ENCODE measurements around the gene RAB3GAP2. TPM values are rescaled to one million over a fixed set of nuclear protein-coding genes. Genes with fewer than 3 reads are reported as not detected.
"Not testable (repeated sequence)": the region's sequence is repeated elsewhere in the genome, so short reads cannot be mapped to it uniquely, and the experiment has no call there.

Gene RAB3GAP2
- total RNA-seq, 2 experiments from 2014 or later: 51.0 to 55.9 TPM

DNA sequence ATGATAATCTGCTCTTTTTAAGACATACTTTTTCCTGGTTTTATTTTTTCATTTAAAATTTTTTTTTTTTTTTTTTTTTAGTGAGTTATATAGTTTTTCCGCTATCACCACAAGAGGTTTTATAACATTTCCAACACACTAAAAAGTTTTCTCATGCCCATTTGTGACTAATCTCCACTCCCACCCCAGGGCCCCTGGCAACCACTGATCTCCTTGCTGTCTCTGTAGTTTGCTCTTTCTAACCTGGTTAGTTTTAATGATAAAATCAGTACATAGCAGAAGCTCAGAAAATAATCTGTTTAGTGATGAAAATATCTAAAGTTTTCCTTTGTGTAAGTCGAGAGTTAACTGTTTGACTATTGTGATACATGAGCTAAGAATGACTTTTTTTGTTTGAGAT is 136.5 kb downstream of the RAB3GAP2 start:
- Mint-ChIP-seq H3K4me3 (no peak overlapping the region), H3K36me3 (peaks cover 25% of the 10 kb centered on the region), H3K4me1 (peaks cover 3% of the 10 kb centered on the region), H3K9me3 (no peaks in the 10 kb centered on the region), H3K27ac (no peak overlapping the region), H3K27me3 (no peaks in the 10 kb centered on the region)
- peak; percentile 7 for DNase-seq

DNA sequence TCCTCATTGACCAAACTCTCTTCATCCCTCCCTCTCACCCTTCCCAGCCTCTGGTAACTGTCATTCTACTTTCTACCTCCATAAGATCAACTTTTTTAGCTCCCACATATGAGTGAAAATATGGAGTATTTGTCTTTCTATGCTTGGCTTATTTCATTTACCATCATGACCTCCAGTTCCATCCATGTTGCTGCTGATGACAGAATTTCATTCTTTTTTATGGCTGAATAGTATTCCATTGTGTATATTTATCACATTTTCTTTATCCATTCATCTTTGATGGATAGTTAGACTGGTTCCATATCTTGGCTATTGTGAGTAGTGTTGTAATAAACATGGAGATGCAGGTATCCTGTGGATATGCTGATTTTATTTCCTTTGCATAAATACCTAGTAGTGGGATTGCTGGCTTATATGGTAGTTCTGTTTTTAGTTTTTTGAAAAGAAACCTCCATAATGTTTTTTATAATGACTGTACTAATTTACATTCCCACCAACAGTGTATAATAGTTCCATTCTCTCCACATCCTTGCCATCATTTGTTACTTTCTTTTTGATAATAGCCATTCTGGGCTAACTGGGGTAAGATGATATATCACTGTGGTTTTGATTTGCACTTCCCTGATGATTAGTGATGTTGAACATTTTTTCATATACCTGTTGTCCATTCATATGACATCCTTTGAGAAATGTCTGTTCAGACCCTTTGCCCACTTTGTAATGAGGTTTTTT is 142.6 kb downstream of the RAB3GAP2 start:
- no peak for DNase-seq
- H3K9me3 Mint-ChIP-seq: peaks cover 5% of the 10 kb centered on the region
- no peaks in the 10 kb centered on the region for H3K27me3 Mint-ChIP-seq
- H3K4me3 Mint-ChIP-seq: no peak overlapping the region
- peaks cover 8% of the 10 kb centered on the region for H3K4me1 Mint-ChIP-seq
- peaks cover 42% of the 10 kb centered on the region for H3K36me3 Mint-ChIP-seq
- H3K27ac Mint-ChIP-seq: no peak overlapping the region

DNA sequence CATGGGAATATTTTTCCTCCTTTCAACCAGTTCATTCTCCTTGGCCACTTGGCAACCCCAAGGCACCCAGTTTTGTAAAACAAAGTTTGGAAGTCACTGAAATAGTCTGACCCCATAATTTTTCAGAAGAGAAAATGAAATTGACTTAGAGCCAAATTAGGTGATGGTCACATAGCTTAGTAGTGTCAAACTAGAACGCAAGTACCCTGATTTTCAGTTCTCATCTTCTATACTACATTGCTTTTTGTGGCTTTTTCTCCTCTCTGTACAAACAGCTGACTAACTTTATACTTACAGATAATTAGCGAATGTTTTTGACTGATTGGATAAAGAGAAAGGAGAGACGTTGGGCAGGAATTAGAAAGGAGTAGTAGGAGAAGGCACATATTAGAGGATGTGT is 145.2 kb downstream of the RAB3GAP2 start:
- Mint-ChIP-seq H3K36me3 (peaks cover 35% of the 10 kb centered on the region), H3K9me3 (peaks cover 5% of the 10 kb centered on the region), H3K4me1 (peaks cover 11% of the 10 kb centered on the region), H3K4me3 (no peak overlapping the region), H3K27me3 (no peaks in the 10 kb centered on the region), H3K27ac (no peak overlapping the region)
- no peak for DNase-seq

DNA sequence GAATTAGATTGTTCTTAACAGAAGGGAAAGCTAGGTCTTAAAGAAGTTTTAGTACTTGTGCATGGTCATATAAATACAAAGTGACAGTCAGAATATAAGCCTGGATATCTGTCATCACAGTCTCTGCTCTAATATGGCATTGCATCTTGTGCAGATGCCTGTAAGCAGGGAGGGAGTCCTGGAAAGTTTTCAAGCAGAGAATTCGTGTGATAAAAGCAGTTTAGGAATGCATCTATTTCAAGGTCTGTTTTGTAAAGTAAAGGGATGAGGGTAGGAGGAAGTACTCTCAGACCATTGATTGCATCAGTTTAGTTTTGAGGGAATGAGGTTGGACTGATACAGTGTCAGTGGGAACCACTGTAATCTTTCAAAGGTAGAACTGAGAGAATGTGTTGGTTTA is 147.7 kb downstream of the RAB3GAP2 start:
- H3K27me3 Mint-ChIP-seq: no peaks in the 10 kb centered on the region
- DNase-seq: no peak
- no peak overlapping the region for H3K4me3 Mint-ChIP-seq
- peaks cover 4% of the 10 kb centered on the region for H3K9me3 Mint-ChIP-seq
- H3K4me1 Mint-ChIP-seq: peaks cover 10% of the 10 kb centered on the region
- H3K27ac Mint-ChIP-seq: no peak overlapping the region
- H3K36me3 Mint-ChIP-seq: peaks cover 23% of the 10 kb centered on the region

DNA sequence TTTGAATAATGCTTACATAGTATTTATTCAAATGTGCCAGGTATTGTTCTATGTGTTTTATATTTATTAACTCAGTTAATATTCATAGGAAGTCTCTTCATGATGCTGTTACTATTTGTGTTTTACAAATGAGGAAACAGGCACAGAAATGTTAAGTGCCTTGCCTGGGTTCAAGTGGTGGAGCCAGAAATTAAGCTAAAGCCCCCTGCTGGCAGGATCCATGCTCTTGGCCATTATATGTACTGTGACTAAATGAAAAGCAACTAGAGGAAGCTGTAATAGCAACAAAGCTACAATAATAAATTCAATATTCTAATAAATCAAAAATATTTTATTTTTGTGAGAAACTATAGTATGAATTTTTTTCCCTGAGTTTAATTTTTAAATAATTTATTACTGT is 148.4 kb downstream of the RAB3GAP2 start:
- DNase-seq: no peak
- Mint-ChIP-seq H3K27ac (no peak overlapping the region), H3K9me3 (no peaks in the 10 kb centered on the region), H3K36me3 (peaks cover 17% of the 10 kb centered on the region), H3K4me3 (no peak overlapping the region), H3K27me3 (no peaks in the 10 kb centered on the region), H3K4me1 (peaks cover 7% of the 10 kb centered on the region)

DNA sequence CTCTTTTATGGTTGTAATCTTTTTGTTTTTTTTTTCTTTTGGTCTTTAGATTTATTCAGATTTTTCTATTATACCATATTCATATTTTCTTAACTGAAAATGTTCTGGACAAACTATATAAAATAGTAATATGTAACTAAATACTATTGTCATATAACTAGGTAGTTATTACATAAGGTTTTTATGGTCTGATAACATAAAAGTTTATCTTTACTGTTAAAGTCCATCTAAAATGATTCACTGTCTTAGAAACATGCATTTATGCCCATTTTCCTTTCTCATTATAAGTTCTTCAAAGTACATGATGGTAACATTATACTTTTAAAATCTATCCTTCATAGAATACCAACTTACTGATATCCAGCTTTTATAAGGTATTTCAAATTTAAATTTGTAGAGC is 149.2 kb downstream of the RAB3GAP2 start:
- no peak for DNase-seq
- Mint-ChIP-seq H3K4me1 (peaks cover 11% of the 10 kb centered on the region), H3K36me3 (peaks cover 11% of the 10 kb centered on the region), H3K27ac (no peak overlapping the region), H3K9me3 (no peaks in the 10 kb centered on the region), H3K4me3 (no peak overlapping the region), H3K27me3 (no peaks in the 10 kb centered on the region)

DNA sequence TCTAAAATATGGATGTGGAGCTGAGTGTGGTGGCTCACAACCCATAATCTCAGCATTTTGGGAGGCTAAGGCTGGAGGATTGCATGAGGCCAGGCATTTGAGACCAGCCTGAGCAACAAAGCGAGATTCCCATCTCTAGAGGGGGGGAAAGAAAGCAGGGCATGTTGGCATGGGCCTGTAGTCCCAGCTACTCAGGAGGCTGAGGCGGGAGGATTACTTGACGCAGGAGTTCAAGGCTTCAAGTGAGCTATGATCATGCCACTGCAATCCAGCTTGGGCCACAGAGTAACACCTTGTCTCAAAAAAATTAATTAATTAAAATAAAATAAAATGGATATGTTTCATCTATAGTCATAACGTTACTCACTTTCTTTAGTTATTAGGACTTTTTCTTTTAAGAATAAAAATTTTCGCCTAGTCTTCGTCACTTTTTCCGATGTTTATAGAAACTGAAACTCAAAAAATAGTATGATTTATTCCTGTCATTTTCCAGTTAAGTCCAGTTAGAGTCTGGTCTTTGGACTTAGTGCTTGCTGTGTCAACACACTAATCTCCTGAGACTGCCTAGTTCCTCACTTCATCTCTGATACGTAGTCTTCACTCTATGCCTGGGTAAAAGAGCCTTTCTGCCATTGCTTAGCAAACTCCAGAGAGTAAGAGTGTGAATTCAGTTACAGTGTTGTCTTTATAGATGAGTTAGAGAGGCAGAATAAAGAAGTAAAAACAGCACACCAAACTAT is 150.3 kb downstream of the RAB3GAP2 start:
- Mint-ChIP-seq H3K4me1 (peaks cover 11% of the 10 kb centered on the region), H3K9me3 (no peaks in the 10 kb centered on the region), H3K36me3 (peaks cover 6% of the 10 kb centered on the region), H3K4me3 (no peak overlapping the region), H3K27ac (peak overlapping the region; percentile 7), H3K27me3 (no peaks in the 10 kb centered on the region)
- DNase-seq: no peak

DNA sequence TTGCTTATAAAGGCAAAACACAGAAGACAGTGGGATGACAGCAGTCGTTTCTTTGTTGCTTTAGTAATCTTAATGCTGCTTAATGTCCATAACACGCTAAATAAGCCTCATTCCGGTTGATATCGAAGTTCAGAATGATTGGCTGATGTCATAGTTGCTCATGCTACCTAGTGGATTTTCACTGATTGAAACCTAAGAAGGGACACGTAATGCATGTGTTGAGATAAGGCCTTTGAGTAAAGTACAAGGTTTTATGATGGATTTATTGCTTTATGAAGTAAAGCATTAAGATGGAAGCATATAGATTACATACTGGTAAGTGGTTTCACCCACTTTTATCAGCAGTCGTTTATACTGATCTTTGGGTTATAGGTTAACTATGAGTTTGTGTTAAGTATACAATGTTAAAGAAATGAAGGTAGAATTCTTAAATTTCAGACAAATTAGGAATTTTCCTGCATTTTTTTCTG is 153.2 kb downstream of the RAB3GAP2 start:
- H3K27me3 Mint-ChIP-seq: no peaks in the 10 kb centered on the region
- no peak overlapping the region for H3K27ac Mint-ChIP-seq
- DNase-seq: no peak
- no peaks in the 10 kb centered on the region for H3K9me3 Mint-ChIP-seq
- peaks cover 15% of the 10 kb centered on the region for H3K36me3 Mint-ChIP-seq
- peaks cover 13% of the 10 kb centered on the region for H3K4me1 Mint-ChIP-seq
- H3K4me3 Mint-ChIP-seq: no peak overlapping the region

DNA sequence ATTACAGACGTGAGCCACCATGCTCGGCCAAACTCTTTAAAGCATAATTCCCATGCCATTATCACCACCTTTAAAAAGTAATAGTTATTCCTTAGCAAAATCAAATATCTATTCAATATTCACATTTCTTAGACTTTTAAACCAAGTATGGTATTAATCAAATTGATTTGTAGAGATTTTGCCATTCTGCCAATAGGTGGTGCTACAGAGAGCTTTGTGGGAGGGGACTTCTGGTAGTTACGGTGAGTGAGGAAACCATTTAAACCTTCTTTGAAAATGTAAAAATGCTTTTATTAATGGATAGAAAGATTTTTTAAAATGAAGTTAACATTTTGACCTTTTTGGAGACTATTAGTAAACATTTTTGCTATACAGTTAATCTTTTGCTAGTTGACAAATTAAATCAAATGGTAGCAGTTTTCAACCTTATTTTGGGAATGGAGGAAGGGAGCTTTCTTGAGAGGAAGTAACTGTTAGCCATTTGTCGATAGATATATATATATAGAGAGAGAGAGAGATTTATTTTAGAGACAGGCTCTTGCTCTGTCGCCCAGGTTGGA is 159.0 kb downstream of the RAB3GAP2 start:
- H3K4me3 Mint-ChIP-seq: no peak overlapping the region
- H3K27ac Mint-ChIP-seq: no peak overlapping the region
- DNase-seq: peak; percentile 6
- H3K36me3 Mint-ChIP-seq: peaks cover 19% of the 10 kb centered on the region
- peaks cover 4% of the 10 kb centered on the region for H3K4me1 Mint-ChIP-seq
- H3K27me3 Mint-ChIP-seq: no peaks in the 10 kb centered on the region
- H3K9me3 Mint-ChIP-seq: no peaks in the 10 kb centered on the region

DNA sequence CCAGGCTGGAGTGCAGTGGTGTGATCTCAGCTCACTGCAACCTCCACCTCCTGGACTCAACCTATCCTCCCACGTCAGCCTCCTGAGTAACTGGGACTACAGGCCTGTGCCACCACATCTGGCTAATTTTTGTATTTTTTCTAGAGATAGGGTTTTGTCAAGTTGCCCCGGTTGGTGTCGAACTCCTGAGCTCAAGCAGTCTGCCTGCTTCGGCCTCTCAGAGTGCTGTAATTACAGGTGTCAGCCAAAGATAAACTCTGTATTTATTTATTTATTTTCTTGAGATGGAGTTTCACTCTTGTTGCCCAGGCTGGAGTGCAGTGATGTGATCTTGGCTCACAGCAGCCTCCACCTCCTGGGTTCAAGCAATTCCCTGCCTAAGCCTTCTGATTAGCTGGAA is 159.7 kb downstream of the RAB3GAP2 start:
- not testable (repeated sequence) for H3K4me1 Mint-ChIP-seq, H3K9me3 Mint-ChIP-seq, H3K27me3 Mint-ChIP-seq, H3K27ac Mint-ChIP-seq, H3K4me3 Mint-ChIP-seq, DNase-seq
- H3K36me3 Mint-ChIP-seq: peaks cover 19% of the 10 kb centered on the region

DNA sequence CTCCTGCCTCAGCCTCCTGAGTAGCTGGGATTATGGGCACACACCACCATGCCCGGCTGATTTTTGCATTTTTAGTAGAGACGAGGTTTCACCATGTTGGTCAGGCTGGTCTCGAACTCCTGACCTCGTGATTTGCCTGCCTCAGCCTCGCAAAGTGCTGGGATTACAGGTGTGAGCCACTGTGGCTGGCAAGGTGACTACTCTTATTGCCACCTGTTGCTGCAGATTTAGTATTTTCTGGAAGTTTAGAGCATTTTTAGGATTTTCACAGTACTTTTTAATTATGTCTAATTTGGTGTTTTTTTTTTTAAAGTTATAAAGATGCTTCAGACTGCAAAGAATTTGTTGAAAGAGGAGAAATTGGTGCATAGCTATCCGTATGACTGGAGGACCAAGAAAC is 161.8 kb downstream of the RAB3GAP2 start:
- H3K27ac Mint-ChIP-seq, H3K9me3 Mint-ChIP-seq, DNase-seq, H3K27me3 Mint-ChIP-seq, H3K4me3 Mint-ChIP-seq, H3K4me1 Mint-ChIP-seq: not testable (repeated sequence)
- H3K36me3 Mint-ChIP-seq: peaks cover 13% of the 10 kb centered on the region

DNA sequence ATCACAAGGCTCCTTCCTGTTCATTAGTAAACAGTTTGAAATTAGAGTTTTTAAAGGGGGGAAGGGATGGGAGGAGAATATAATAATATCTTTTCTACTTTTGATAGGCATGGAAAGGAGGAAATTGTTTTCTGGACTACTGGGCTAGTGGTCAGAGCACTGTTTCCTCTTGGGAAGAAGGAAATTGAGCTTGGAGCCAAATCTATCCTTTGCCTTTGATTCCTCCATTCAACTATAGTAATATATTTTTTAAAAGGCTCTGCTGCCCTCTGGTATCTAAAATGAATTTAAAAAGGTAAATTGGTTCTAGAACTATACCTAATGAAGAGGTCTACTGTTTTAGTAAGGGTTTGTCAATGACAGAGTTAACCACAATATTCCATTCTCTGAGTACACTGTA is 172.4 kb downstream of the RAB3GAP2 start:
- no peak for DNase-seq
- Mint-ChIP-seq H3K36me3 (peaks cover 13% of the 10 kb centered on the region), H3K4me1 (peaks cover 21% of the 10 kb centered on the region), H3K27ac (no peak overlapping the region), H3K4me3 (no peak overlapping the region), H3K27me3 (no peaks in the 10 kb centered on the region), H3K9me3 (no peaks in the 10 kb centered on the region)

Other genes with a start within 250 kb of the RAB3GAP2 start
- 100 to 1,000 TPM; 222 to 237 TPM for gene EPRS1, start 225.9 kb downstream of the RAB3GAP2 start, total RNA-seq
- 10 to 100 TPM; 23.6 to 26.1 TPM for gene BPNT1, start 182.7 kb downstream of the RAB3GAP2 start, total RNA-seq
- 10 to 100 TPM; 78.5 to 81.4 TPM for gene IARS2, start 178.3 kb downstream of the RAB3GAP2 start, total RNA-seq